Activated CD4-positive, alpha-beta T cell treated with anti-CD3 and anti-CD28 coated beads, Interleukin-2, amount 10 ng/mL, durations not matched to agents 7 days and 5 days (primary cell): ENCODE measurements around the gene LZTR1. TPM values are rescaled to one million over a fixed set of nuclear protein-coding genes. Genes with fewer than 3 reads are reported as not detected.
"Not testable (repeated sequence)": the region's sequence is repeated elsewhere in the genome, so short reads cannot be mapped to it uniquely, and the experiment has no call there.

ENCODE experiments used
- CTCF ChIA-PET: fragments of 350-600 bp; sonication (Branson Sonifier 250); formaldehyde crosslinking; loops from one replicate; lab custom pipeline; 2021; ENCODE audit warnings: antibody characterized with exemption; lab: Charles Lee
- POLR2A ChIA-PET: fragments of 350-600 bp; sonication (Branson Sonifier 250); formaldehyde crosslinking; loops from one replicate; lab custom pipeline; 2021; ENCODE audit warnings: antibody characterized with exemption; lab: Charles Lee
- DNase-seq: peaks from one replicate; pipeline ENCODE4 v3.0.0-alpha.2; 2020
- H3K27ac Mint-ChIP-seq: one replicate; pipeline ENCODE4 v1.8.0; 2021; ENCODE audit warnings: mild to moderate bottlenecking, moderate library complexity, mixed read lengths
- H3K27me3 Mint-ChIP-seq: one replicate; pipeline ENCODE4 v1.8.0; 2021; ENCODE audit warnings: mixed read lengths
- H3K36me3 Mint-ChIP-seq: one replicate; pipeline ENCODE4 v1.8.0; 2021; ENCODE audit warnings: low read depth, mixed read lengths
- H3K4me1 Mint-ChIP-seq: one replicate; pipeline ENCODE4 v1.8.0; 2021; ENCODE audit warnings: mixed read lengths
- H3K4me3 Mint-ChIP-seq: one replicate; pipeline ENCODE4 v1.8.0; 2021; ENCODE audit warnings: mild to moderate bottlenecking, moderate library complexity, mixed read lengths
- H3K9me3 Mint-ChIP-seq: one replicate; pipeline ENCODE4 v1.8.0; 2021; ENCODE audit warnings: mixed read lengths
- total RNA-seq, 2 experiments: library from RNA; stranded (reverse); gene quantifications; one replicate each; pipeline ENCODE4 v1.2.3, GENCODE V29; 2021

Gene LZTR1
- total RNA-seq, 2 experiments from 2014 or later = 62.0 to 66.4 TPM

DNA sequence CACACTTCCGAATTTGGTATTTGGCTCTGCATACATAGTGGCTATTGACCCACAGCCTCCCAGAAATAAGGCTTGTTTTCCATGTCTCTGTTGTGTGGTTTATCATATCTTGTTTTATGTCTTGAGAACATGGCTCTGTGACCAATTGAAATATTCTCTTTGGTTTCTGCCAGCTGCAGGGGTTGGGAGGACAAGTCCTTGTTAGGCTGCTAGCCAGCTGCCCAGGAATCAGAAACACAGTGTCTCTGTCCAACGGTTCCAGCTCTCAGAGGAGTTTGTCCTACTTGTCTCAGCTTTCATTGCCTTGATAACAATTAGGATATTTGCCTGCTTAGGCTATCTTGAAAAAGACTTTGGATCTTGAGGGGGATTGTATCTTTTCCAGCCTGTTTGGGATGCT is 56.3 kb downstream of the LZTR1 start:
- Mint-ChIP-seq H3K36me3 (no peaks in the 10 kb centered on the region), H3K27me3 (peaks cover 23% of the 10 kb centered on the region), H3K27ac (no peak overlapping the region), H3K4me3 (no peak overlapping the region), H3K9me3 (no peaks in the 10 kb centered on the region), H3K4me1 (peaks cover 7% of the 10 kb centered on the region)
- CTCF ChIA-PET = no interaction called here
- DNase-seq = no peak
- POLR2A ChIA-PET = no interaction called here

DNA sequence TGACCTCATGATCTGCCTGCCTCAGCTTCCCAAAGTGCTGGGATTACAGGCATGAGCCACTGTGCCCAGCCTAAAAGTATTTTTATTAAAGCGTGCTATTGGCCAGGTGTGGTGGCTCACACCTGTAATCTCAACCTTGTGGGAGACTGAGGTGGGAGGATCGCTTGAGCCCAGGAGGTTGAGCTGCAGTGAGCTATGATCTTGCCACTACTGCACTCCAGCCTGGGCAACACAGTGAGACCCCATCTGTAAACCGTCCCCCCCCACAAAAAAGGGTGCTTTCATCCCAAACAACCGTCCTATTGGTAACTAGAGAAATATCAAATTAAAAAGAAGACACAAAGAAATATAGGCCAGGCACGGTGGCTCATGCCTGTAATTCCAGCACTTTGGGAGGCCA is 57.1 kb downstream of the LZTR1 start:
- CTCF ChIA-PET, H3K9me3 Mint-ChIP-seq, POLR2A ChIA-PET, DNase-seq, H3K27ac Mint-ChIP-seq, H3K4me1 Mint-ChIP-seq, H3K4me3 Mint-ChIP-seq, H3K36me3 Mint-ChIP-seq: not testable (repeated sequence)
- H3K27me3 Mint-ChIP-seq = peaks cover 21% of the 10 kb centered on the region

DNA sequence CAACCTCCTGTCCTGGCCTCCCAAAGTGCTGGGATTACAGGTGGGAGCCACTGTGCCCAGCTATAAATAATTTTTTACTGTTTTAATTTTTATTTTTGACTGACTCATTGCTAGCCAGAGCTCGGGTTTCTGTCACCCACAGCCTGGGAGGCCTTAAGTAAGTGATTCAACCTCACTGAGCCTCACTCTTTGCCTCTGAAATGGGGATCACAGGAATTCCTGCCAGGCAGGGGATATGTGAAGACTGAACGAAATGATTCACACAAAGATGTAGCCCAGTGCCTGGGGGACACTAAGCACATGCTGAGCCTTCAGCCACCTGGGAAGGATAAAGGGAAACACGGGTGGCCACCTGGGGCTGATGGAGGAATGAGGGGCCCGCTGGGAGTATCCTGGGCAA is 59.8 kb downstream of the LZTR1 start:
- no peak overlapping the region for H3K4me3 Mint-ChIP-seq
- CTCF ChIA-PET = interaction anchor here (1.5 kb wide), 1 partner anchor 23 kb away, joined by 3 read pairs; no protein-coding TSS in a partner anchor
- no peaks in the 10 kb centered on the region for H3K9me3 Mint-ChIP-seq

DNA sequence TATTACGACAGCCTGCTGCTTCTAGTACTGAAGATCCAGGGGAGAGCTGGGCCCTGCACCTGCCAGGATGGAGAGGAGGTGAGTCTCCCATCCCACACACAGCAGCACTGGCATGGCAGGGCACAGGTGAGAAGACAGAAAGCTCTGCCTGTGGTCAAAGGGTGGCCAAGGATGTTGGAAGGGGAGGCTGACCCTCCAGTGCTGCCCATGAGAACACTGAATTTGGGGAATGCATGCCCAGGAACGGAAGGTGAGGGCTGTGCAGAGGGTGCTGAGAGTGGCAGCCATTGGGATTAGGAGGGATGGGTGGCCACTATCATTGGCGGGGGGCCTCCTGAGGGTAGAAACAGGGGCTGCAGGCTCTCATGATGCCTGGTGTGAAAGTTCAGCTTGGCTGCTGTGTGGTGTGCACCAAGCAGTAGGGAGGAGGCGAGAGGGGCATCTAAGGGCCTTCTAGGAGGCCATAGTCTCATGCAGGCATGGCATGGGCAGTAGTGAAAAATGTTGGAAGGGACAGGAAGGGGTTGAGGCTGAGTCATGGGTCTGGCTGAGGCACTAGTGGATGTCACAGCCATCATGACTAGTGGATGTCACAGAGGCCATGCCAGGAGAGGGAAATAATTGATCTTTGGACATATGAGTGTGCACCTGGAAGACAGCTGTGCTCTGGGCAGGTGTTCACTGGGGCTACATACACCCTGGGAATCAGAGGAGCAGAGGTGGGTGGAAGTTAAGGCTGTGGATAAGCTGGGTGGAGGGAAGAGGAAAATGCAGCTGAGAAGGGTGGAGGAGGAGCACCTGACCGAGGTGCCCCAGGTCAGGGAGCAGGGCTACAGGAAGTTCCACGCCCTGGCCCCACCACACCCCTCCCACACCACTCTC is 61.1 kb downstream of the LZTR1 start:
- no peaks in the 10 kb centered on the region for H3K9me3 Mint-ChIP-seq
- peaks cover 22% of the 10 kb centered on the region for H3K27me3 Mint-ChIP-seq
- no peak overlapping the region for H3K27ac Mint-ChIP-seq
- ChIA-PET CTCF (interaction anchor here (0.6 to 0.9 kb wide), 2 partner anchors 21 to 44 kb away, joined by 3 to 4 read pairs; no protein-coding TSS in a partner anchor), POLR2A (no interaction called here)
- peaks cover 27% of the 10 kb centered on the region for H3K4me1 Mint-ChIP-seq
- no peak for DNase-seq
- no peak overlapping the region for H3K4me3 Mint-ChIP-seq
- no peaks in the 10 kb centered on the region for H3K36me3 Mint-ChIP-seq

More for the DNA sequence above, 59.8 kb downstream of the LZTR1 start:
- no peaks in the 10 kb centered on the region for H3K36me3 Mint-ChIP-seq
- peaks cover 27% of the 10 kb centered on the region for H3K4me1 Mint-ChIP-seq
- DNase-seq = no peak
- POLR2A ChIA-PET = no interaction called here
- peaks cover 24% of the 10 kb centered on the region for H3K27me3 Mint-ChIP-seq
- H3K27ac Mint-ChIP-seq = no peak overlapping the region

DNA sequence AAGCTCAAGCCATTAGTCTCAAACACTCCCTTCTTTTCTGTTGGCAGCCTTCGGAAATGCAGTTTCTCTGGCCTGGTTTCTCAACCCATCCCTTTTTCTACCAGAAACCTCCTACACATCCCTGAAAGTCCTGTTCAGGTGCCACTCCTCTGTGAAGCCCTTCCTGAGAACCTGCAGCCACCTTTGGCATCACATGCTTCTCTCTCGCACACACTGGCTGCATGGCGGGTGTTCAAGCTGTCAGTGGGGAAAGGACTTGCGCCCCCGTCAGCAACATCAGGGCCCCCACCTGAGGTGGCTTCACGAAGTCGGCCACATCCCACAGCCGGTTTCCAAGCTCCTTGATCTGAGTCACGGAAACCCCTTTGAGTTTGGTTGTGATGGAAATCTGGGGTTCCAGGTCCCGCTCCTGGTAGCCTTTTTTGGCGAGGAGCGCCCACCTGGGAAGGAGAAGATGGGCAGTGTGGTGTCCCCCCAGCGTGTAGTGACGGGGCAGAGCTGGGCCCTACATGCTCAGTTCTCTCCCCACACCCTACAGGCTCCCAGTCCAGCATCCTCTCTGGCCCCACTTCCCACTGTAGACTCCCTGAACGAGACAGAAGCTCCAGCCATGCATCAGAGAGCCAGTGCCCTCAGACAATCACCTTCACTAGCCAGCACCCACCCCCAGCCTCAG is 61.9 kb downstream of the LZTR1 start:
- DNase-seq = no peak
- Mint-ChIP-seq H3K27ac (no peak overlapping the region), H3K4me1 (peaks cover 27% of the 10 kb centered on the region), H3K27me3 (peaks cover 18% of the 10 kb centered on the region), H3K9me3 (no peaks in the 10 kb centered on the region), H3K4me3 (no peak overlapping the region), H3K36me3 (no peaks in the 10 kb centered on the region)
- POLR2A ChIA-PET = no interaction called here
- CTCF ChIA-PET = interaction anchor here (0.6 kb wide), 1 partner anchor 22 kb away, joined by 4 read pairs; no protein-coding TSS in a partner anchor

DNA sequence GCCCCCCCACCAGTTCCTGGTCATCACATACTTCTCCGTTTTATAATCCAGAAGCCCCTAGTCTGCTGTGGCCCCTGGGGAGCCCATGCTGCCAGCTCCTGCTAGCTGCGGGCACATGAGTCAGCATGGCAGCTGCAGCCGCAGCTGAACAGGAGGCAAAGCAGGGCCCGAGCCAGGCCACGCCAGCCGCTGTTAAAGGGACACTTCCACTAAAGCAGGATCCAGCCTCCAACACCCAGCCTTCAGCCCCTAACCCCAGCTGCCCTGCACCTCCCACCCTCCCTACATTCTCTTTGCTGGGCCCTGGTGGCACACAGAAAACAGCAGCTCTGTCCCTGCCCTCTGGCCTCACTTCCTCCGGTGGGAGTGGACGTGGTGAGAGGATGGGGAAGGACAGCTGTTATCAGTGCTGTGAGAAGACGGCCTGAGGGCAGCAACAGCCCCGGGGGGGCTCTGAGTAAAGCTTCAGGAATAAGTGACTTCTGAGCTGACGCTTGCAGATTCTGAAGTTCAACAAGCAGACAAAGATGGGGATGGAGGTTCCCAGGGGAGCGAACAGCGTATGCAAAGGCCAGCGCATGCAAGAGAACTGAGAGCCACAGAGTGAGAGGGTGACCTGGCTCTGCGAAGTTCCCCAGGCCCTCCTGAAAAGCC is 63.0 kb downstream of the LZTR1 start:
- Mint-ChIP-seq H3K27me3 (peaks cover 18% of the 10 kb centered on the region), H3K36me3 (no peaks in the 10 kb centered on the region), H3K9me3 (no peaks in the 10 kb centered on the region), H3K4me3 (no peak overlapping the region), H3K27ac (peak overlapping the region; percentile 83), H3K4me1 (peaks cover 27% of the 10 kb centered on the region)
- ChIA-PET POLR2A (no interaction called here), CTCF (no interaction called here)
- DNase-seq = no peak

DNA sequence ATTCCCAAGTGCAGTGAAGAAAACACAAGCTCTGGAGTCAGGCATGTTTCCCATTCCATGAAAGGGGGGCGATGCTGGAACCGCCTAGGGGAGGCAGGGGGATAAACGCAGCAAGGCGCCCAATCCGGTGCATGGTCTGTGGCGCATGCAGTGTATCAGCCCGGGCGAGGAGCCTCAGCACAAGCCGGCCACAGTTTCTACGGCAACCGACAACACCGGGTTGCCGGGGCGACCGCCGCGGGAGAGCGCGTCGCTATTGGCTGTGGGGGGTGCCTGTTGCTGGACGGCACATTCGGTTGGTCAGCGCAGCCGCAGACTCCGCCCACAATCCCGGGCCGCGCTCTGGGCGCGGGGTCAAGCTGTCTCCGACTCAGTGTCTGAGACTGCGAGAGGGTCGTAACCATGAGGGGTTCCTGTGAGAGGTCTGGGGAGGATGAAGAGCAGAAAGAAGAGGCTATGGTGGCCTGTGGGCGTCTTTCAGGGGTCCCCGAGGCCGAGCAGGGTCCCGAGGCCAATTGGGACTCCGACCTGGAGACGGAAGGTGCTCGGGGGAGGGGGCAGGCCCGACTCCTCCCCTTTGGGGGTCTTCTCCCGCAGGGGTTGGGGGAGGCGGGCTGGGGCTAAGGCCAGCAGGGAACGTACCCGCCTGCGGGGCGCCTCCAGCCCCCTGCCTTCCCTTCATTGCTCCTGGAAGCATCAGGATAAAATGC is 63.6 kb downstream of the LZTR1 start, which contains the start of gene LRRC74B:
LRRC74B (plus strand) TSS at position 362 of the 710 bp plus-strand sequence; CDS start at position 403, 41 bp downstream.
- CTCF ChIA-PET = no interaction called here
- H3K9me3 Mint-ChIP-seq = no peaks in the 10 kb centered on the region
- H3K27ac Mint-ChIP-seq = peak within 1 kb of the TSS; percentile 83
- H3K4me1 Mint-ChIP-seq = peaks cover 27% of the 10 kb centered on the region
- DNase-seq = peak; percentile 81
- H3K36me3 Mint-ChIP-seq = no peaks in the 10 kb centered on the region
- no peak within 1 kb of the TSS for H3K4me3 Mint-ChIP-seq
- POLR2A ChIA-PET = interaction anchor here (0.6 kb wide), 1 partner anchor 581 kb away, joined by 3 read pairs; no protein-coding TSS in a partner anchor
- H3K27me3 Mint-ChIP-seq = peaks cover 18% of the 10 kb centered on the region

DNA sequence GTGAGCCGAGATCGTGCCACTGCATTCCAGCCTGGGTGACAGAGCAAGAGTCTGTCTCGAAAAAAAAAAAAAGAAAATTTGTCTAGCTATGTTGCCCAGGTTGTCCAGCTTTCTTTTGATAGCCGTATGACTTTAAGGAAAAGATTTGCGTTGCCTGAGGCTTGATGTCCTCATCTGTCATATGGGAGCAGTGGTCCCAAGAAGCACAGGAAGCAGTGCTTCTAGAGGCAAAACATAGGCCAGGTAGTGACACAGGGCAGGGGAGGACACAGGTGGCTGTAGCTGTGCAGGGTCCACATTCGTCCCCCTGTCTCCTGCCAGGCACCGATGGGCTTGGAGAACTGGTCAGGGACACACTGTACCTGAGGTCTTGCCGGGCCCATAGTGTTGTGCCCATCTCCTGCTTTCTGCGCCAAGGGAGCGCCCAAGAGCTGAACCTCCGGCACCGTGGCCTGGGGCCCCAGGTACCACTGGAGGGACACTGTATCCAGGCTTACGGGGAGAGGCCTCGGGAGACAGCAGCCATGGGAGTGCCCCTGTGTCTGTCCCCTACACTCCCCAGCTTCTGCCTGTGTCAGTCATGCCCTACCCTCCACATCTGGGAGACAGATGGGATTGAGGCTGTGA is 65.1 kb downstream of the LZTR1 start:
- Mint-ChIP-seq H3K9me3 (no peaks in the 10 kb centered on the region), H3K4me1 (peaks cover 37% of the 10 kb centered on the region), H3K27me3 (peaks cover 18% of the 10 kb centered on the region), H3K36me3 (no peaks in the 10 kb centered on the region), H3K27ac (no peak overlapping the region), H3K4me3 (no peak overlapping the region)
- DNase-seq = no peak
- ChIA-PET CTCF (interaction anchor here (0.6 to 1.9 kb wide), 3 partner anchors 9 to 23 kb away, joined by 3 to 5 read pairs (median 4); no protein-coding TSS in a partner anchor), POLR2A (no interaction called here)

DNA sequence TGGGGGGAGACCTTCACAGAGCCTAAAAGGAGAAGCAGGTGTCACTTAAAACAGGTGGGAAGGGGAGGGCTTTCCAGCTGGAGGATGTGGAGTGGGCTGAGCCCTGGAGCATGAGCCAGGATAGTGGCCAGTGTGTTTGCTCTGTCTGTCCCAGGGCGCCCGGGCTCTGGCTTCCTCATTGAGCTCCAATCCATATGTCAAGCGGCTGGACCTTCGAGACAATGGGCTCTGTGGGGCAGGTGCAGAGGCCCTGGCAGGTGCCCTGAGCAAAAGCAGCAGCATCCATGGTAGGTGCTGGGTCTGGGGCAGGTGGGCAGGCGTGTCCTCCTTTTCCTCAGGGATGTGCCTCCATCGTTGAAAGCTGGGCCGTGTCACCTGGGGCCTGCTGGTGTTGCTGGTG is 65.6 kb downstream of the LZTR1 start:
- peaks cover 37% of the 10 kb centered on the region for H3K4me1 Mint-ChIP-seq

DNA sequence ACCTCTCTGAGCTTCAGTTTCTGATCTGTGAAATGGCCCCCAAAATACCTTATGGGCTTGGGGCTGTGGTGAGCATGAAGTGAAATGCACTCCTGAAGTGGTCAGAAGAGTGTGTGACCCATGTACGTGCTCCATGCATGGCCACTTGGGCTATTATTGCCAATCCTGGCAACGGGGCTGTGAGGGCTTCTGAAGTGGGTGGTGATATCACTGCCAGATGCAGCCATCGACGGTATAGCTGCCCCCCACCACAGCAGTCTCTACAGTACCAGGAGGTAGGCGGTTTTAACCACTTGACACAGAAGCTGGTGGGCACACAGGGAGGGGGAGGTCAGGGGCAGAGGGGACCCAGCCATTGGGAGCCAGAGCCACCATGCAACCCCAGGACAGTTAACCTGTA is 66.4 kb downstream of the LZTR1 start:
- Mint-ChIP-seq H3K4me1 (peaks cover 33% of the 10 kb centered on the region), H3K27me3 (peaks cover 16% of the 10 kb centered on the region)
- H3K4me3 Mint-ChIP-seq, POLR2A ChIA-PET, H3K27ac Mint-ChIP-seq, DNase-seq, H3K9me3 Mint-ChIP-seq, H3K36me3 Mint-ChIP-seq: not testable (repeated sequence)
- CTCF ChIA-PET = interaction anchor here (1.9 kb wide), 1 partner anchor 8 kb away, joined by 5 read pairs; no protein-coding TSS in a partner anchor

More for the DNA sequence above, 65.6 kb downstream of the LZTR1 start:
- CTCF ChIA-PET = interaction anchor here (1.9 kb wide), 1 partner anchor 9 kb away, joined by 5 read pairs; no protein-coding TSS in a partner anchor
- Mint-ChIP-seq H3K36me3 (no peaks in the 10 kb centered on the region), H3K27me3 (peaks cover 18% of the 10 kb centered on the region), H3K27ac (no peak overlapping the region), H3K9me3 (no peaks in the 10 kb centered on the region), H3K4me3 (no peak overlapping the region)
- POLR2A ChIA-PET = no interaction called here
- DNase-seq = no peak
